Fibroblast of the aortic adventitia (primary cell): ENCODE measurements around the gene SLC4A4. TPM values are rescaled to one million over a fixed set of nuclear protein-coding genes. Genes with fewer than 3 reads are reported as not detected.

Experiments used
- DNase-seq: peaks from one replicate; pipeline ENCODE4 v3.0.0-alpha.2; 2010; ENCODE audit warnings: low read depth
- H3K4me3 ChIP-seq: 2 replicates; pipeline ENCODE4 v1.5.1; 2011; ENCODE audit warnings: low read depth, mild to moderate bottlenecking, control low read depth, low read length, moderate library complexity
- CTCF ChIP-seq: IDR thresholded peaks from 2 replicates; pipeline ENCODE4 v1.5.1; 2011; ENCODE audit warnings: mild to moderate bottlenecking, low read length, control low read depth, inconsistent platforms; ENCODE audit not compliant: insufficient read depth
- total RNA-seq: library from RNA; depleted of rRNA; stranded (reverse); fragments of >200 nt; gene quantifications from 2 replicates; pipeline ENCODE4 v1.2.3, GENCODE V29; 2012; ENCODE audit warnings: low replicate concordance

SLC4A4 gene
- total RNA-seq, 1 donor = 2.1 TPM

GRCh38 chr4:71607780-71608677, 269.2 kb downstream of the SLC4A4 start:
- no peak overlapping the region for H3K4me3 ChIP-seq
- no peak for TF ChIP-seq CTCF
- DNase-seq = peak; percentile 16

- no peak for DNase-seq
- no peak for TF ChIP-seq CTCF
- no peak overlapping the region for H3K4me3 ChIP-seq
These were observed 269.9 kb downstream of the SLC4A4 start for GRCh38 chr4:71608678-71609071.

- H3K4me3 ChIP-seq = no peak overlapping the region
- DNase-seq = no peak
- TF ChIP-seq CTCF = no peak
These were observed 270.3 kb downstream of the SLC4A4 start for GRCh38 chr4:71609167-71609566.

GRCh38 chr4:71609651-71610050, 270.8 kb downstream of the SLC4A4 start:
- TF ChIP-seq CTCF = no peak
- no peak for DNase-seq
- no peak overlapping the region for H3K4me3 ChIP-seq

- no peak for DNase-seq
- H3K4me3 ChIP-seq = no peak overlapping the region
- no peak for TF ChIP-seq CTCF
These were observed 275.8 kb downstream of the SLC4A4 start for GRCh38 chr4:71614621-71615020.

- TF ChIP-seq CTCF = no peak
- DNase-seq = no peak
- H3K4me3 ChIP-seq = no peak overlapping the region
These were observed 277.5 kb downstream of the SLC4A4 start for GRCh38 chr4:71616168-71616811.
